ENCODE data around the gene TMEM63B.

The TMEM63B gene

GRCh38 chr6:44147256-44147655 lies 19.9 kb downstream of the TMEM63B start:
- DNase-seq = no peak

GRCh38 chr6:44148306-44148705 lies 21.0 kb downstream of the TMEM63B start:
- no peak for DNase-seq

- DNase-seq = no peak
Measured at GRCh38 chr6:44149369-44150012, 22.1 kb downstream of the TMEM63B start.

DNA sequence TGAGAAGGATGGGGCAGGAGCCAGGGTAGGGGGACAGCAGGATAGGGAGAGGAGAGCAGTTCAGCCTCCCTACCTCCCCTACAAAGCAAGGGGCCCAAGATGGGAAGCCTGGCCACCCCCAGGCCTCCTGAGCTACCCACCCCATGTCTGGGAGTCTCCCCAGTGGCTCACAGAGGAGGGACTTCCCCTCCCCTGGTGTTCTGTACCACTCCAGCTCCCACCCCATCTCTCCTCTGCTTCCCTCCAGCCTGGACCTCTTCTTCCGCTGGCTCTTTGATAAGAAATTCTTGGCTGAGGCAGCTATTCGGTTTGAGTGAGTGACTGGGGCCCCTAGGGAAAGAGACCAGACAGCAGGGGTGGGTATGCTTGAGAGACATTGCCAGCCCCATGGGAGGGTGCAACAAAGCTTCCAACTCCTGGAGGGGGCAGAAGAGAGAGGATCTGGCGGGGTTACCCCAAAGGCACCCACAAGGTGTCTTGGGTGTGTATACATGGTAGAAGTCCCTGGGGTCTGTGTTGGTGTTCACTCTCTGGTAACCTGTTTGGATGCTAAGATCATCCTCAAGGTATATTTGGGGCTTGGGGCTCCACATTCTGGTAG lies 23.1 kb downstream of the TMEM63B start:
- no peak for DNase-seq

GRCh38 chr6:44151348-44152108 lies 24.2 kb downstream of the TMEM63B start:
- DNase-seq = peak; percentile 48

DNA sequence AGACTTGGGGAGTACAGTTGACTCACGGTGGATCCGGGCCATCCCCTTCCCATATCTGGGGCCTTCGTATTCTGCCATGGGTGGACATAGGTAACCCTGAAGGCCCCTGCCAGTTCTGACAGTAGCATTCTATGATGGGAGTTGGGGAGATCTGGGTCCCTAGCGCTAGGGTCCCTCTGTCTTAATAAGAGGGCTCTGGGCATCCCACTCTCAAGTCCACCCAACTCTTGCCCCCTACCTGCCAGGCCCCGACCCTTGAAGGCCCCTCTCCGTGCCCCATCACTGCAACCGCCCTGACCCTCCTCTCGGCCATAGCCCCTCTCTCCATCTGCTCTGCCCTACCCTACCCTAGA lies 24.7 kb downstream of the TMEM63B start:
- DNase-seq = no peak

DNA sequence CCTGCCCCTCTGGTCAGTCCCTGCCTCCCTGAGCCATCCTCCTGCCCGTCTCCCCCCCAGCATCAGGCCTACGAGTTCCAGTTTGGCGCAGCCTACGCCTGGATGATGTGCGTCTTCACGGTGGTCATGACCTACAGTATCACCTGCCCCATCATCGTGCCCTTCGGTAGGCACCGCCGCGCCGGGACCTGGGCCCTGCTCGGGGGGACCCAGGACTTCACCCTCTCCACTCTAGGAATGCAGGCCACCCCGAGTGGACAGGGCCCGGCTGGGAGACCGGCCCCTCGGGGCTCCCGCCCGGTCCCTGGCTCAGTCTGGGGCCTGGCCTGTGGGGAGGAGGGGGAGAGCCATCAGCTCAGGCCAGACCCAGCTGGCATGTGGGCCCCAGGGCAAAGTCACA lies 25.2 kb downstream of the TMEM63B start:
- no peak for DNase-seq

GRCh38 chr6:44154067-44154466 lies 26.7 kb downstream of the TMEM63B start:
- DNase-seq = no peak

DNA sequence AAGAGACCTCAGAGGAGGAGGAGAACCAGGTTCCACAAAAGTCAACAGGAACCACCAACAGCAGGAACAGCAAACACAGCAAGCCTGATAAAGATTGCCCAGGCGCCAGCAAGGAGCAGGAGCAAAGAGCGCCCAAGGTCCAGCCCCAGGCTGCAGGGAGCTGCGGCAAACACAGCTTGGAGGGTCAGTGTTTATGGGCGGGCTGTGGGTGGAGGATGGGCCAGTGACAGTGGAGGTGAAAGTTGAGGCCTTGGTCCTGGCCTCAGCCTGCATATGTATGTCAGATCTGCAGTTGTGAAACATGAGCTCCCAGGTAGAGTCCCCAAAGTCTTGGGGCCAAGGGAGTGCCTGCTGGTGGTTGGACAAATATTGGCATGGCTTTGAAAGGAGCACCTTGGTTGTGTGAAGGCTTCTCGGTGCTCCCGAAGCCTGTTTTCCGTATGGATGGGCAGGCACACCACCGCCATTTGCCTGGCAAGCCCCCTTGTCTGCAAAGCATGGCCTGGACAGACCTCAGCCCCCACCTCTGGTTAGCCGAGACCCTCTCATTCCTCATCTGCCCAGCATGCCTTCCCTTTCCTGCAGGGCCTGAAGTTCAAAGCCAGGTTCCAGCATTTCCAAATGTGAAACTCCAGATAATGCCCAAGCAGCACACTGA lies 29.3 kb downstream of the TMEM63B start:
- DNase-seq = no peak

GRCh38 chr6:44157152-44157521 lies 29.8 kb downstream of the TMEM63B start:
- DNase-seq = no peak

GRCh38 chr6:44158770-44159228 lies 31.4 kb downstream of the TMEM63B start, which contains the start of gene CAPN11:
TSS of gene CAPN11 (plus strand) at chr6:44158820. CDS start at chr6:44158849, 29 bp downstream.
- DNase-seq = no peak

DNA sequence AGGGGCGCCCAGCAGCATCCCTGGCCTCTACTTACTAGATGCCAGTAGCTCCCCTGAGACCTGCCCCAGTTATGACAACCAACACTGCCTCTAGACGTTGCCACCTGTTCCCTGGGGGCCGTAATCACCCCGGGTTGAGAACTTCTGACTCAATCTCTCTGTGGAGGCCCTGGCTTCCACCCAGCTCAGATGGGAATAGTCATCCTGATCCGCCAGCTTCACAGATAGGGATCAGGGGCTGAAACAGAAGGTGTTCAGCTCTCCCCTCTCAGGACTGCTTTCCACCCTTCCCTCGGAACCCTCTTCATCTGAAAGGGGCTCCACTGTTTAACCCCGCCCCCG lies 34.6 kb downstream of the TMEM63B start:
- no peak for DNase-seq

DNA sequence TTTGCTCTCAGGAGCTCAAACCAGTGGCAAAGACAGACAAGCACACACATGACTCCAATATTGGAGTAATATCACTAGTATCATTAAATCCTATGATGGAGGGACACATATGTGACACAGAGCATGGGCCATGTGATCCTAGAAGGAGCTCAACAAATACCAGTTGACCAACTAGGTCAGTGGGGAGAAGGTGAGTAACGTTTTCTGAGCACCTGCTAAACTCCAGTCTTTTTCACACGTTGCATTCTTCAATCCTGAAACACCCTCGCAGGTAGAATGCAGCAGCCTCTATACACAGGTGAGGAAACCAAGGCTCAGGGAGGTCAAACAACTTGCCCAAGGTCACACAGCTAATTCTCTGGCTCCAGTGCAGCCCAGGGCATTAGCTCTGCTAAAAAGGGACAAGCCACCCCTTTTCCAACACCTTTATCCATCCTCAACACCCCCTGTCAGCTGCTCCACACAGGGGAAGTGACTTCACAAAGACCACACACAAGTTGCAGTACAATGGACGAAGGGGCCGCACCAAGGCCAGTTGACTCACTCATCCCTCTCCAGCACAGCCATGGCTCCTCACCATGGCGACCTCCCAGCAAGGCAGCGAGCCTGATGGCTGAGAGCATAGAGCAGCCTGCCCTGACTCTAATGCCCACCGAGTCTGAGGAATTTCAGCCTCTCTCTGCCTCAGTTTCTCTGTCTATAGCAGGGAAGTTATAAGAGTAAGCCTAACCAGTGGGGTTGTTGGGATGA lies 35.7 kb downstream of the TMEM63B start:
- DNase-seq = no peak

DNA sequence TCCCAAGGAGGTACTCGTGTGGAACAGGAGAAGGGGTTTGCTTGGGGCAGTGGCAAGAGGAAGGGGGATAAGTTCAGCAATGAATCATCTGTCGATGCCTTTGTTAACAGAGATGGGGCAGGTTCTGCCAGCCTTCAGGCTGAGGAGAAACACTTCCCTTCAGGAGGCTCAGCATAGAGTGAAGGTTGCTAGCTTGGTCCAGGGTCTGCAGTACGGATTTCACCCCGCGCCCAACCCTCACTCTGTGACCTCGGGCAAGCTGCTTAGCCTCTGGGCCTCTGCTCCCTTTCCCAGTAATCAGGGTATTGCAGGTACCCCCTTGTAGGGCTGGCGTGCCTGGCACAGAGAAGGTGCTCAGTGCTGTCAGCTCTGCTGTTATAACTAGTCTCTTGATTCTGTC lies 38.8 kb downstream of the TMEM63B start:
- no peak for DNase-seq

- no peak for DNase-seq
Measured at GRCh38 chr6:44166591-44167184, 39.3 kb downstream of the TMEM63B start.

DNA sequence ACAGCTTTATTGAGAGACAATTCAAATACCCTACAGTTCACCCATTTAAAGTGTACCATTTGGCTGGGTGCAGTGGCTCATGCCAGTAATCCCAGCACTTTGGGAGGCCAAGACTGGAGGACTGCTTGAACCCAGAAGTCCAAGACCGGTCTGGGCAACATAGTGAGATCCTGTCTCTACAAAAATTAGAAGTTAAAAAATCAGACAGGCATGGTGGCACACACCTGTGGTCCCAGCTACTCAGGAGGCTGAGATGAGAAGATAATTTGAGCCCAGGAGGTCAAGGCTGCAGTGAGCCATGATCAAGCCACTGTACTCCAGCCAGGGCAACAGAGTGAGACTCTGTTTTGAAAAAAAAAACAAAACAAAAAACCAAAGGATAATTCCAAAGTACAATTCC lies 40.2 kb downstream of the TMEM63B start:
- DNase-seq = no peak

GRCh38 chr6:44169154-44169553 lies 41.8 kb downstream of the TMEM63B start:
- no peak for DNase-seq

DNA sequence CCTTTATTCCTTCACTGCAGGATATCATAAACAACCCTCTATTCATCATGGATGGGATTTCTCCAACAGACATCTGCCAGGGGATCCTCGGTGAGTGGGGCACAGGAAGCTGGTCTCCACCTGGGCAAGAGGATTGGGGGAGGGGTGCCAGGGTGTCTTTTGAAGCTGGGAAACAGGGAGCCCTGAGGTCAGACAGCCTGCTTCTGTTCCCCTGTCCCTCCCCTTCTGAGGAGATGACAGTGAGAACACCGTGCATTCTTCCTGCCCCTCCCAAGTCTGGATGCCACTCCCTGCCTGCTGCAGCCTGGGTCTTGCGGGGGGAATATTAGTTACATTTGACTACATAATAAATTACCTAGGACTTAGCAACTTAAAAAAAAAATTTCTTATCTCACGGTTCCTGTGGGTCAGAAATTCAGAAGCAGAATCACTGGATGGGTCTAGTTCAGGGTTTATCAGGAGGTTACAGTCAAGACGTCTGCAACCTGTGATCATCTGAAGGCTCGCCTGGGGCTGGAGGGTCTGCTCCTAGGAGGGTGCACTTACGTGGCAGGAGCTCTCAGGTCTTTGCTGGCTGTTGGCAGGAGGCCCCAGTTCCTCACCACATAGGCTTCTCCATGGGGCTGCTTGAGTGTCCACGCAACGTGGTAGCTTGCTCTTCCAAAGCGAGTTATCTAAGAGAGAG lies 42.7 kb downstream of the TMEM63B start:
- no peak for DNase-seq

- no peak for DNase-seq
Measured at GRCh38 chr6:44171899-44172546, 44.7 kb downstream of the TMEM63B start.

DNA sequence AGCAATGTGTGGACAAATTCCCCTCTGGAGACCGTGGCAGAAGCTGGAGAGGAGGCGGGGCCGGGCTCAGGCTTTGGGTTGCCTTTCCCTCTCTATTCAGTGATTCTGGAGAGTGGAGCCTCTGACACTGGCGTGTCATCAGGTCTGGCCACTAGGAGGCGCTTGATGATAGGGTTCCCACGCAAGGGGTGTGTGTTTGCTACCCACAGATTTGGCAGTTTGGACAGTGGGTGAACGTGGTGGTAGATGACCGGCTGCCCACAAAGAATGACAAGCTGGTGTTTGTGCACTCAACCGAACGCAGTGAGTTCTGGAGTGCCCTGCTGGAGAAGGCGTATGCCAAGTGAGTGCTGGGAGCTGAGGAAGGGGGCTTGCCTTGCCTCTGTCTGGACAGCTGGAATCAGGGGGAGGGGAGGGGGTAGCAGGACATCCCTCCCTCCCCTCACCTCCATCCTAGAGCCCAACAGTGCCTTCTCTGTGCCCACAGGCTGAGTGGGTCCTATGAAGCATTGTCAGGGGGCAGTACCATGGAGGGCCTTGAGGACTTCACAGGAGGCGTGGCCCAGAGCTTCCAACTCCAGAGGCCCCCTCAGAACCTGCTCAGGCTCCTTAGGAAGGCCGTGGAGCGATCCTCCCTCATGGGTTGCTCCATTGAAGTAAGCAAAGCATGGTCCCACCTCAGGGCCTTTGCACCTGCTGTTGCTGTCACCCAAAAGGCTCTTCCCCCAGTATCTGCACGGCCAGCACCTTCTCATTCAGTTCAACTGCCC lies 45.6 kb downstream of the TMEM63B start:
- DNase-seq = peak; percentile 68

Measured in NCI-H1092 treated with DMSO at 0.1 percent for 48 hours (cell line).